MM.1S (cell line): ENCODE results near the gene MYO9A.

Experiments
- DNase-seq: peaks from one replicate; pipeline ENCODE4 v3.0.0-alpha.2; 2015
- H2AFZ ChIP-seq: fragments of 300-600 bp; sonication (generic); 2 replicates; pipeline ENCODE4 v1.6.0; 2016; ENCODE audit warnings: antibody characterized with exemption, low read length
- H3F3A ChIP-seq: fragments of 300-600 bp; sonication (generic); 2 replicates; pipeline ENCODE4 v1.6.1; 2016; ENCODE audit warnings: mild to moderate bottlenecking, antibody characterized with exemption, low read length, moderate library complexity, mixed read lengths; ENCODE audit not compliant: insufficient read depth
- H3K27ac ChIP-seq: fragments of 300-600 bp; sonication (generic); 2 replicates; pipeline ENCODE4 v1.5.1; 2016; ENCODE audit warnings: mild to moderate bottlenecking, low read length
- H3K27me3 ChIP-seq: fragments of 300-600 bp; sonication (generic); replicated peaks from 2 replicates; pipeline ENCODE4 v1.6.0; 2016; ENCODE audit warnings: low read length; ENCODE audit not compliant: insufficient read depth
- H3K36me3 ChIP-seq: fragments of 300-600 bp; sonication (generic); replicated peaks from 2 replicates; pipeline ENCODE4 v1.6.1; 2016; ENCODE audit warnings: mild to moderate bottlenecking, low read length, mixed read lengths; ENCODE audit not compliant: insufficient read depth
- H3K4me1 ChIP-seq: fragments of 300-600 bp; sonication (generic); 2 replicates; pipeline ENCODE4 v1.6.1; 2016; ENCODE audit warnings: low read length, mixed read lengths
- H3K4me2 ChIP-seq: fragments of 300-600 bp; sonication (generic); 2 replicates; pipeline ENCODE4 v1.6.0; 2016; ENCODE audit warnings: low read depth, low read length
- H3K4me3 ChIP-seq: fragments of 300-600 bp; sonication (generic); 2 replicates; pipeline ENCODE4 v1.5.1; 2016; ENCODE audit warnings: low read length, mixed read lengths
- H3K79me2 ChIP-seq: fragments of 300-600 bp; sonication (generic); 2 replicates; pipeline ENCODE4 v1.6.1; 2016; ENCODE audit warnings: mixed run types, low read length, mixed read lengths
- H3K9ac ChIP-seq: fragments of 300-600 bp; sonication (generic); 2 replicates; pipeline ENCODE4 v1.6.1; 2016; ENCODE audit warnings: low read length, mixed read lengths
- H3K9me2 ChIP-seq: fragments of 300-600 bp; sonication (generic); replicated peaks from 2 replicates; pipeline ENCODE4 v1.6.1; 2016; ENCODE audit warnings: mild to moderate bottlenecking, low read length, mixed read lengths; ENCODE audit not compliant: insufficient read depth
- H3K9me3 ChIP-seq: fragments of 300-600 bp; sonication (generic); replicated peaks from 2 replicates; pipeline ENCODE4 v1.6.1; 2016; ENCODE audit warnings: mild to moderate bottlenecking, low read length, mixed read lengths; ENCODE audit not compliant: insufficient read depth
- H4K20me1 ChIP-seq: fragments of 300-600 bp; sonication (generic); 2 replicates; pipeline ENCODE4 v1.6.1; 2016; ENCODE audit warnings: mild to moderate bottlenecking, low read length, moderate library complexity, mixed read lengths; ENCODE audit not compliant: insufficient read depth
- CTCF ChIP-seq: fragments of 300-600 bp; sonication (generic); IDR thresholded peaks from 2 replicates; pipeline ENCODE4 v1.5.1; 2016; ENCODE audit warnings: antibody characterized with exemption, low read length, mixed read lengths
- EZH2 ChIP-seq: fragments of 300-600 bp; sonication (generic); optimal IDR thresholded peaks from 2 replicates; pipeline ENCODE3; 2017; ENCODE audit warnings: low read depth, mild to moderate bottlenecking, antibody characterized with exemption, low read length, mixed read lengths
- EZH2phosphoT487 ChIP-seq: fragments of 300-600 bp; sonication (generic); IDR thresholded peaks from 2 replicates; pipeline ENCODE4 v1.6.1; 2018; ENCODE audit warnings: antibody characterized with exemption, low read length

The MYO9A gene

GRCh38 chr15:71804695-71805470 is 313.1 kb downstream of the MYO9A start:
- H3K36me3 ChIP-seq, result no peaks in the 10 kb centered on the region
- H3K4me1 ChIP-seq, result no peaks in the 10 kb centered on the region
- no peaks in the 10 kb centered on the region for H3K79me2 ChIP-seq
- peaks cover 3% of the 10 kb centered on the region; the same call in 1 of the 2 replicates for H3F3A ChIP-seq
- H3K4me3 ChIP-seq, result peak overlapping the region; percentile 38; the same call in 1 of the 2 replicates
- H3K9ac ChIP-seq, result no peak overlapping the region
- TF ChIP-seq EZH2, result no peak
- TF ChIP-seq EZH2phosphoT487, result no peak
- no peak for TF ChIP-seq CTCF
- H3K27me3 ChIP-seq, result no peaks in the 10 kb centered on the region
- no peaks in the 10 kb centered on the region for H3K9me2 ChIP-seq
- no peaks in the 10 kb centered on the region for H3K9me3 ChIP-seq
- H2AFZ ChIP-seq, result 0 out of 2 replicates have a peak overlapping the region, but pooled peaks have one; percentile 9
- peak overlapping the region; percentile 86; the same call in 1 of the 2 replicates for H3K4me2 ChIP-seq
- no peak overlapping the region for H3K27ac ChIP-seq
- no peaks in the 10 kb centered on the region for H4K20me1 ChIP-seq
- peak; percentile 64 for DNase-seq

GRCh38 chr15:71804226-71804625 is 313.7 kb downstream of the MYO9A start:
- Histone ChIP-seq H4K20me1 (no peaks in the 10 kb centered on the region), H3K27ac (no peak overlapping the region; the same call in 1 of the 2 replicates), H3K9me2 (no peaks in the 10 kb centered on the region), H3K4me1 (no peaks in the 10 kb centered on the region), H3K4me2 (peak overlapping the region; percentile 86), H3K4me3 (peak overlapping the region; percentile 38; the same call in 1 of the 2 replicates), H3K9ac (no peak overlapping the region), H3K36me3 (no peaks in the 10 kb centered on the region), H2AFZ (peak overlapping the region; percentile 62), H3K9me3 (no peaks in the 10 kb centered on the region), H3K79me2 (no peaks in the 10 kb centered on the region), H3K27me3 (no peaks in the 10 kb centered on the region), H3F3A (peaks cover 3% of the 10 kb centered on the region; the same call in 1 of the 2 replicates)
- TF ChIP-seq EZH2 (no peak), EZH2phosphoT487 (no peak), CTCF (no peak)
- DNase-seq, result peak; percentile 24

- H3K9ac ChIP-seq, result no peak overlapping the region
- DNase-seq, result peak; percentile 21
- no peaks in the 10 kb centered on the region for H3K9me3 ChIP-seq
- H3K27ac ChIP-seq, result no peak overlapping the region
- TF ChIP-seq CTCF (peak; percentile 45), EZH2phosphoT487 (no peak), EZH2 (no peak)
- H4K20me1 ChIP-seq, result no peaks in the 10 kb centered on the region
- no peaks in the 10 kb centered on the region for H3K9me2 ChIP-seq
- H3K4me3 ChIP-seq, result no peak overlapping the region
- no peak overlapping the region for H3K4me2 ChIP-seq
- H3K79me2 ChIP-seq, result no peaks in the 10 kb centered on the region
- H2AFZ ChIP-seq, result no peak overlapping the region
- H3K4me1 ChIP-seq, result no peaks in the 10 kb centered on the region
- peaks cover 3% of the 10 kb centered on the region; the same call in 1 of the 2 replicates for H3F3A ChIP-seq
- no peaks in the 10 kb centered on the region for H3K36me3 ChIP-seq
- no peaks in the 10 kb centered on the region for H3K27me3 ChIP-seq
Observed at GRCh38 chr15:71802770-71803169, 315.2 kb downstream of the MYO9A start.
